Cardiac muscle cell (in vitro differentiated cells and primary cell): ENCODE results near the gene TIMM17B. TPM values are rescaled to one million over a fixed set of nuclear protein-coding genes. Genes with fewer than 3 reads are reported as not detected.

ENCODE experiments used
- DNase-seq, 2 donors: peaks; one replicate each; pipeline versions ENCODE4 v3.0.0 to v3.0.0-alpha.2; 2010 to 2017; ENCODE audit warnings: low read depth in 1 of 2, low spot score in 1 of 2
- H3K27ac ChIP-seq: fragments of 200-600 bp; sonication (generic); 2 replicates; pipeline ENCODE4 v1.5.1; 2016
- H3K27me3 ChIP-seq: fragments of 200-600 bp; sonication (generic); 2 replicates; pipeline ENCODE4 v1.6.0; 2016; ENCODE audit warnings: control low read depth
- H3K36me3 ChIP-seq: fragments of 200-600 bp; sonication (generic); 2 replicates; pipeline ENCODE4 v1.5.1; 2016; ENCODE audit warnings: control low read depth
- H3K4me1 ChIP-seq: fragments of 200-600 bp; sonication (generic); 2 replicates; pipeline ENCODE4 v1.8.1; 2017; ENCODE audit warnings: low read depth, mild to moderate bottlenecking, mixed run types
- H3K4me3 ChIP-seq: fragments of 200-600 bp; sonication (generic); 2 replicates; pipeline ENCODE4 v1.5.1; 2016; ENCODE audit warnings: mild to moderate bottlenecking
- H3K9me3 ChIP-seq: fragments of 200-600 bp; sonication (generic); 2 replicates; pipeline ENCODE4 v1.5.1; 2017; ENCODE audit warnings: low read depth, mild to moderate bottlenecking, control low read depth
- polyA plus RNA-seq: library from polyadenylated mRNA; unstranded; fragments of >200 nt; fragmentation: Nextera tagmentation; extraction: Ambion mirVana; gene quantifications from 2 replicates; pipeline ENCODE4 v1.2.1, GENCODE V29; 2016
- total RNA-seq: library from RNA; depleted of rRNA; stranded (reverse); fragments of >200 nt; gene quantifications from 2 replicates; pipeline ENCODE4 v1.2.3, GENCODE V29; 2016
- TF ChIP-seq, protein P1 (sequence below): IDR thresholded peaks from 2 replicates; pipeline ENCODE4 v1.5.1; 2012; ENCODE audit warnings: low read depth, mild to moderate bottlenecking, low read length

Gene TIMM17B
- total RNA-seq (127 and 152 TPM in 2 replicates), polyA plus RNA-seq (219 and 264 TPM in 2 replicates)

DNA sequence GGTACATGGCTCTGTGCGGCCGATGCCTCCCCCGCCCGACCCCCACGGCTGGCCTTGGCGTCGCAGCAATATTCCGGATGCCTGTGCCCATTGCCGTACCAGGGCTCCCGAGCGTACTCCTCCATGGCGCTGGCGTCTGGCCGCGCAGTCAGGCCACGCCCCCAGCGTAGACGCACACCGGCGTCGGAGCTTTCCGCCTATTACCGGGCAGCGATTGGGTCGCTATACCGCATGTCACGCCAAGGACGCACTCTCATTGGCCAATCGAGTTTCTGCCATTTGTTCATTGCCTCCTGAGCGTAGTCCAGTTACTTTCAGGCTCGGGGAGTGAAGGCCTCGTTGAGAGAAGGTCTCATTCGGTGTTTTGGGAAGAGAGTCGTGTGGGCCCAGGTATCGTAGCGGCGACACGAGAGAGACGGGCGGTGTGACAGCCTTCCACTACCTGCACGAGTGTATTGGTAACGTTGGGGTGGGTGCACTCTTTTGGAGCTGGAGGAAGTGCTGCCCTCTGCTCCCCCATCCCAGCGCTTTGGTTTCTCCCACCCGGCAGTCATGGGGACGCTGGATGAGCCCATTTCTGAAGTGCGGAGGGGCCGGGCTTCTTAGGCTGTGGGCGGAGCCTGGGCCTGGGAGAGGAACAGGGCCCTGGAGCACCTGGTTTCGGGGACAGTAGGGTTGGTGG, at the start of gene TIMM17B, which contains the start of gene PQBP1:
Gene TIMM17B, minus strand, starts transcription at position 144 of the 682 bp plus-strand sequence. Its CDS starts 19 bp downstream, at position 125.
Gene PQBP1, plus strand, starts transcription at position 306 of the 682 bp plus-strand sequence. CDS start 580 bp downstream, outside the sequence.
- TF ChIP-seq, protein P1, sequence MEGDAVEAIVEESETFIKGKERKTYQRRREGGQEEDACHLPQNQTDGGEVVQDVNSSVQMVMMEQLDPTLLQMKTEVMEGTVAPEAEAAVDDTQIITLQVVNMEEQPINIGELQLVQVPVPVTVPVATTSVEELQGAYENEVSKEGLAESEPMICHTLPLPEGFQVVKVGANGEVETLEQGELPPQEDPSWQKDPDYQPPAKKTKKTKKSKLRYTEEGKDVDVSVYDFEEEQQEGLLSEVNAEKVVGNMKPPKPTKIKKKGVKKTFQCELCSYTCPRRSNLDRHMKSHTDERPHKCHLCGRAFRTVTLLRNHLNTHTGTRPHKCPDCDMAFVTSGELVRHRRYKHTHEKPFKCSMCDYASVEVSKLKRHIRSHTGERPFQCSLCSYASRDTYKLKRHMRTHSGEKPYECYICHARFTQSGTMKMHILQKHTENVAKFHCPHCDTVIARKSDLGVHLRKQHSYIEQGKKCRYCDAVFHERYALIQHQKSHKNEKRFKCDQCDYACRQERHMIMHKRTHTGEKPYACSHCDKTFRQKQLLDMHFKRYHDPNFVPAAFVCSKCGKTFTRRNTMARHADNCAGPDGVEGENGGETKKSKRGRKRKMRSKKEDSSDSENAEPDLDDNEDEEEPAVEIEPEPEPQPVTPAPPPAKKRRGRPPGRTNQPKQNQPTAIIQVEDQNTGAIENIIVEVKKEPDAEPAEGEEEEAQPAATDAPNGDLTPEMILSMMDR: no peak
- Histone ChIP-seq H3K36me3 (peaks cover 3% of the 10 kb centered on the region), H3K27me3 (no peaks in the 10 kb centered on the region), H3K27ac (peak within 1 kb of the TSS; percentile 92), H3K4me1 (no peaks in the 10 kb centered on the region), H3K4me3 (peak within 1 kb of the TSS; percentile 51), H3K9me3 (no peaks in the 10 kb centered on the region)
- DNase-seq: peak; percentile 92 to 97

- H3K27ac ChIP-seq: peak overlapping the region; percentile 10
Measured at GRCh38 chrX:48945517-48946348, 48.2 kb upstream of the TIMM17B start.

DNA sequence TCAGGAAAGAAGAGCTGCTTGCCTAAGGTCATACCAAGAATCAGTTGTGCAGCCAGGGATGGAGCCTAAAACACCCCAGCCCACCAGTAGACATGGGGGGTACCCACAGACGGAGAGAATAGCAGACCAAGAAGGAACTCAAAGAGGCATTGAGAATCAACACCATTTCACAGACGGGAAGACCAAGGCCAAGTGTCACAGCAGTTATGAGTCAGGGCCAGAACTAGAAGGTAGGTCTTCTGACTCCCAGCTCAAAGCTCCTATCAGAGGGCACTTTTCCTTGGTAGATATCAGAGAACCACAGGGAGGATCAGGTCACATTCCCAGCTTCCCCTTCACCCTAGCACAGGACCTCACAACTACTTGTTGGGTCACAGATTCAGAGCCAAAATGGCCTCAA, 45.3 kb upstream of the TIMM17B start:
- DNase-seq: no peak
- H3K9me3 ChIP-seq: no peaks in the 10 kb centered on the region
- no peaks in the 10 kb centered on the region for H3K4me1 ChIP-seq
- no peak overlapping the region for H3K27ac ChIP-seq
- TF ChIP-seq, protein P1: no peak
- H3K4me3 ChIP-seq: no peak overlapping the region
- no peaks in the 10 kb centered on the region for H3K36me3 ChIP-seq
- no peaks in the 10 kb centered on the region for H3K27me3 ChIP-seq

More at GRCh38 chrX:48945517-48946348, 48.2 kb upstream of the TIMM17B start:
- Histone ChIP-seq H3K4me3 (no peak overlapping the region), H3K9me3 (no peaks in the 10 kb centered on the region), H3K4me1 (no peaks in the 10 kb centered on the region), H3K36me3 (no peaks in the 10 kb centered on the region), H3K27me3 (no peaks in the 10 kb centered on the region)
- DNase-seq: peak; percentile 59 to 67
- TF ChIP-seq, protein P1: peak; percentile 75

GRCh38 chrX:48940404-48940955, 42.9 kb upstream of the TIMM17B start:
- DNase-seq: no peak
- Histone ChIP-seq H3K9me3 (no peaks in the 10 kb centered on the region), H3K27ac (no peak overlapping the region), H3K36me3 (no peaks in the 10 kb centered on the region), H3K27me3 (no peaks in the 10 kb centered on the region), H3K4me1 (no peaks in the 10 kb centered on the region), H3K4me3 (no peak overlapping the region)
- TF ChIP-seq, protein P1: no peak

- Histone ChIP-seq H3K27ac (no peak overlapping the region), H3K9me3 (no peaks in the 10 kb centered on the region), H3K4me1 (no peaks in the 10 kb centered on the region), H3K36me3 (no peaks in the 10 kb centered on the region), H3K4me3 (no peak overlapping the region), H3K27me3 (no peaks in the 10 kb centered on the region)
- DNase-seq: no peak
- TF ChIP-seq, protein P1: no peak
Measured at GRCh38 chrX:48939524-48940228, 42.1 kb upstream of the TIMM17B start.
